Measurements from ENCODE around the gene RBFA. TPM values are rescaled to one million over a fixed set of nuclear protein-coding genes. Genes with fewer than 3 reads are reported as not detected.
"Not testable (repeated sequence)": the region's sequence is repeated elsewhere in the genome, so short reads cannot be mapped to it uniquely, and the experiment has no call there.

Gene RBFA
- total RNA-seq, 1 donor from 2014 or later: 25.3 TPM

DNA sequence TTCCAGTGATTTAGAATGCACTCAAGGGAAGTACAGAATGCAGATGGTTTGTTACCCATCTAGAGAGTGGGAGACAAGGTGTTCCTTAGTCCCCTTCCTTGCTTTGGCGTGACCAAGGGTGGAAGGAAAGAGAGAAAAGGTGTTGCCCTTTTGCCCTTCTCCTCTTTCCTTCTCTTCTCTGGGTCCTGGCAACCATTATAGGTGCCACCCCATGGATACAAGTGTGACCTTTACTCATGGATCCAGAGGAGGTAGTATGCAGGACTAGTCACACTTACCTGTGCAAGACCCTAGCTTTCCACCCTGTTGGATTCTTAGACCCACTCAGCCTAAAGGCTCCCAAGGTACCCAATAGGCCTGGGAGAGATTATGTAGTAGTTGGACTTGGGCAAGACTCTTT, 11.6 kb upstream of the RBFA start:
- ATAC-seq: no peak
- intact Hi-C loops (cut with DNase I): no loop called here
- DNase-seq (ENCODE audit: missing footprints): no peak

DNA sequence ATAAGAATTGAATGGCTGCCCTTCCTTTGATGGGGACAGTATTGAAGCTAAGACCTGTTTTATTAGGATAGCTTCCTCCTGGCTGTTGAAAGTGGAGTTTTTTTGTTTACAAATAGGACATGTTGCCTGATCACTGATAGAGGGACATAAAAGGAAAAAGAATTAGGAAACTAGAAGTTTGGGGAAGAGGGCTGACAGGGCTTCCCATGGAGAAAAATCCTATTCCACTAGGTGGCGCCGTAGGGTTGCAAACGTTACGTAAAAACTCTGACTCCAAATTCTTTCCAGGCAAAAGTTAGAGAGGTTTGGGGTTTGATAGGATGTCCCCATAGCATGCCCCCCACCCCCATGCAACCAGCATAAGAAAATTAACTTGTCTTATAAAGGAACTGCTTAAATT, 11.1 kb upstream of the RBFA start:
- intact Hi-C loops (cut with DNase I): no loop called here
- DNase-seq (ENCODE audit: missing footprints) (no peak), ATAC-seq (no peak)

DNA sequence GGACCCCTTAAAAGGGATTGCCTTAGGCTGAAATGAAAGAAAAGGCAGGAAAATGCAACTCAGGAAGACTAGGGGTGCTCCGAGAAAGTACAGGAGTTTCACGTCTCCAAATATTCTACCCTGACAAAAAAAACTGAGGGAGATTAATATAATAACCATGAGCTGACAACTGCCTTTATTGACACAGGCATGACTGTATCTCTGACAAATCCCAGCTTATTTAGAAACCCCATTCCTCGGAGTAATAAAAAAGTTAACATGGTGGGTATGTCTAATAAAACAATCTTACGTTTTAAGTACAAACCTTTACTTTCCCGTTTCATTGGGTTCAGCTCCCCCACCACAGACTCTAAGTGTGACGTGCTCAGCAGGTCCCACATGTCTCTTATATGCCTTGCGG, 7.9 kb upstream of the RBFA start:
- DNase-seq (ENCODE audit: missing footprints) (no peak), ATAC-seq (no peak)
- intact Hi-C loops (cut with DNase I): no loop called here

DNA sequence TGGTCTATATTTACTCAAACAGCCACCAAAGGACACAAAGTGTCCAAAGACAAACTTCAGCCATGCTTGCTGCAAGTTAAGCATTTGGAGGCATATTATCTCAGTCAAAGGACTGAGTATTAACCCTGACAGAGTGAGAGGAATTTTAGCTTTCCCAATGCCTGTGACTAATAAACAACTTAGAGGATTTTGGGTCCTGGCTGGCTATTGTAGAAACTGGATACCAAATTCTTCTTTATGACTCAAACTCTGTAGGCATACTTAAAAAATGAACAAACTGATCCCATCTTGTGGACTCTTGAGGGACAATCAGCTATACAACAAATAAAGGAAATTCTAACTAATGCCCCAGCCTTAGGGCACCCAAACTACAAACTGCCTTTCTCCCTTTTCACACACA, 6.5 kb upstream of the RBFA start:
- DNase-seq (ENCODE audit: missing footprints); ATAC-seq; intact Hi-C loops (cut with DNase I): not testable (repeated sequence)

DNA sequence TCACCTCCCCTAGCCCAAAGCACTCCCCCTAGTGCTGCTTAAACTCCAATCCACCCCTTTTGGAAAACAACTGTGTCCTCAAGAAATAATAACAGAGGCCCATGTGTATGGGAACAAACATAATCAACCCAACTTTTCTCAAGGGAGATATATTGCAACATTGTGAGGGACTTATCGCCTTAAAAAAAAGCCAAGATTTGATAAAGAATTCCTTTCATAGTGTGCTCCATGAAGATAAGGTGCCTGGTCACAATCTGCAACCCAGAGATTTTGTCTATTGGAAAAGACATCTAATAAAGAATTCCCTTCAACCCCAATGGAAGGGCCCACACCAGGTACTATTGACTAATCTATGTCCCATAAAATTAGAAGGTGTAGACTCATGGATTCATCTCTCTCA, 4.5 kb upstream of the RBFA start:
- ATAC-seq (no peak), DNase-seq (ENCODE audit: missing footprints) (no peak)
- intact Hi-C loops (cut with DNase I): loop anchor here (5.0 kb wide), 1 partner anchor 352 kb away; the partner anchor contains the start of gene CTDP1

DNA sequence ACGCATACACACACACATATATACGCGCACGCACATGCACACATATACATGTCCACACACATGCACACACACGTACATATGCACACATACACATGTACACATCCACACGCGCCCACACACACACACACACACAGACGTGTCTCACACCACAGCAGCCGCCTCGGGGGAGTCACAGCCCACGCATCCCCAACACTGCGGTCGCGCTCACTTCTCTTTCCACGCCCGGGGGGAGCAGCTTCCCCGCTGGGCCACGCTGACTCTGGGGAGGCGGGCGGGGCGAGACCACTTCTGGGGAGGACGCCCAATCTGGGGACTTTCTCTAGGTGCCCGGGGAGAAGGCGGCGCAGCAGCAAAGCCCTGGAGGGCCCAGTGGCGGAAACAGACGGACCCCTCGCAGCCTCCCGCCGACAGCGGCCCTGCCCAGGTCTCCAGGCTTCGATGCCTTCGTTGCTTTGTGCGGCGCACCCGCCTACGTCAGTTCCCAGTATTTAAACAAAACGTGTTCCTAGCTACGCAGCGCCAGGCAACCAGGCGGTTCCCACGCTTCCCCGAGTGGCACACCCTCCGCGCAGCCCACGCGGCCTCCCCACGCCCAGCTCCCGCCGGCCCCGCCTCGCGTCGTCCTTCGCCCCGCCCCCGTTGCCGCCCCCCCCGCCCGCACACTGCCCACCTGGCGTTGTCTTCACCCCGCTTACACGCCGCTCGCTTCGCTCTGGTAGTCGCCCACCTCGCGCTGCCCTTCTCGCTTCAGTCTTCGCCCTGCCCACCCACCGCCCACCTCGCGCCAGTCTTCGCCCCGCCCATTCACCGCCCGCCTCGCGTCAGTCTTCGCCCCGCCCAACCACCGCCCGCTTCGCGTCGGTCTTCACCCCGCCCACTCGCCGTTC, 810 bp upstream of the RBFA start:
- ATAC-seq (peak; percentile 68), DNase-seq (ENCODE audit: missing footprints) (peak; percentile 94)
- intact Hi-C loops (cut with DNase I): loop anchor here (2.0 to 5.0 kb wide), 2 partner anchors 45 to 356 kb away; partner anchors contain the start of genes CTDP1 and TXNL4A

DNA sequence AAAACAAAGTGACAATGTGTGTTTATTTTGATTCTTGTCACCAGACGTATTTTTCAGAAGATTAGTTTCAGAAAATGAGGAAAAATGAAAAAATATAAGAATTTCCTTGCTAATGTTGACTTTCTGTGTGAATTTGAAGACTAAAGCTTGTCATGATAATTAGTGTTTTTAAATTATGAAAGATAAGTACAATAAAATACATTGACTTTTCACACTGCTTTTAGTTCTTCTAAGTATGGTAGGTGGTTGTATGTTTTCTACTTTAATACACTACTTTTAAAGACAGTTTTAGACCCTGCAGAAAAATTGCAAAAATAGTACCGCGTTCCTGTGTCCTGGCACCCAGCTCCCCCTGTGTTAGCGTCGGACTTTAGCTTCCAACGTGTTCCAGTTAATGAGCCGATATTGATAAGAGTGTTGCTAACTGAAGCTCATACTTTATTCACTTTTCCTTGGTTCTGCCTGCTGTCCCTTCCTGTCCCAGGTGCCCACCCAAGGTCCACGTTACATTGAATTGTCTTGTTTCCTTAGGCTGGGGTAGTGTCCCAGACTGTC, 695 bp downstream of the RBFA start:
- DNase-seq (ENCODE audit: missing footprints) (no peak), ATAC-seq (no peak)
- intact Hi-C loops (cut with DNase I): loop anchor here (2.0 to 5.0 kb wide), 3 partner anchors 46 to 358 kb away; partner anchors contain the start of genes ADNP2, CTDP1 and TXNL4A

DNA sequence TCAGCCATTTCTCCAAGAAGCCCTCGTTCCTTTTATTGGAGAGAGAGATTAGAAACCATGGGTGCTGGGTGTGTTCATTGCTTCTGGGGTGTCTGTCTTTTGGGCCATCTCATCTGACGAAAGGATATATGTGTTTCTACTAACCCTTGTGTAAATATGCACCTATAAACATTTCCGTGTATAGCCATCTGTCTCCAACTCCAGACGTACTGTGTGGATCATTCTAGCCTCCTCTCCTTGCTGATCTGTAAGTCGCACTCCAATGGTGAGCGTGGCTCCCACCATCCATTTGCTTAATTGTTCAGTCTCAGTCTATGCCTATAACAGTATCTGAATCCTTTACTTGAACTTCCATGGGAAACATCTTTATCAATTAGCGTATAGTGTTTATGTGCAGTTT, 1.8 kb downstream of the RBFA start:
- ATAC-seq (no peak), DNase-seq (ENCODE audit: missing footprints) (no peak)
- intact Hi-C loops (cut with DNase I): loop anchor here (2.0 to 5.0 kb wide), 2 partner anchors 47 to 71 kb away; partner anchors contain the start of genes ADNP2 and TXNL4A

DNA sequence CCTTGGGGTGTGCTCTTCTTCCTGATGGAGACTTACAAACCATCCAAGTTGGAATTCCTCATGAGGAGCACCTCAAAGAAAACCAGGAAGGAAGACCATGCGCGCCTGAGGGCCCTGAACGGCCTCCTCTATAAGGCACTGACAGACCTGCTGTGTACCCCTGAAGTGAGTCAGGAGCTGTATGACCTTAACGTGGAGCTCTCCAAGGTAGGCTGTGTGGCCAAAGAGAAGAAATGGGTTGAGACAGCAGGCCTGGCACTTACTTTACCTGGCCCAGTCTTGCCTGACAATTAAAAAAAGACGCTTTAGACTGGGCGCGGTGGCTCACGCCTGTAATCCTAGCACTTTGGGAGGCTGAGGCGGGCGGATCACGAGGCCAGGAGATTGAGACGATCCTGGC, 3.1 kb downstream of the RBFA start:
- ATAC-seq (no peak), DNase-seq (ENCODE audit: missing footprints) (peak; percentile 42)
- intact Hi-C loops (cut with DNase I): loop anchor here (5.0 kb wide), 1 partner anchor 70 kb away; the partner anchor contains the start of gene ADNP2

DNA sequence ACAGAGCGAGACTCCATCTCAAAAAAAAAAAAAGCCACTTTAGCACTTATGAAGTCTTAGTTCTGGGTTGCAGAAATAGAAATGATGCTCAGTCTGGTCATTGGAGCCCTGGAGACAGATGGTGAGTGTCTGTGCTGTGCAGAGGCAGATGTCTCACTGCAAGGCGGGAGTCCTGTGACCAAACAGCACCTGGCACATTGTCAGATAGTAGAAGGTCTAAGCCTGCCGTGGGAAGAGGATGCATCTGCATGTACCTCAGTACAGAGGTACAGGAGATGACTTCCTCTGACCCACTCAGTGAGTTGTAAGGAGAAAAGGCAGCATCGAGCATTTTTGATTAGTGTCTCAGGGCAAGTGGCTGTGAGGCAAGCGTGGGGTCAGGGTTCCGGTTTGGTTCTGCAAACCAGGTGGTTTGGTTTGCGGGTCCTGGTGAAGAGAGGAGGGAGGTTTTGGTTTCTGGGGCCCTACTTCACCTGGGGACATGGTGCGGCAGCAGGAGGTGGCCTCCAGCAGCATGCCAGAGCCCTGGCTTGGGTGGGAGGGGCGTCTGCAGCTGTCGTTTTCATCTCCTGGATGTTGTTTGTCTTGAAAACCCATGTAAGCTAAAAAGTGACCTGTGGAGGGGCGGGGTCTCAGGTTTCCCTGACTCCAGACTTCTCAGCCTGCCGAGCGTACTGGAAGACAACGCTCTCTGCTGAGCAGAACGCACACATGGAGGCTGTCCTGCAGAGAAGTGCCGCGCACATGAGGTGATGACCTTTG, 3.8 kb downstream of the RBFA start:
- DNase-seq (ENCODE audit: missing footprints): no peak
- no peak for ATAC-seq
- intact Hi-C loops (cut with DNase I): loop anchor here (5.0 kb wide), 1 partner anchor 69 kb away; the partner anchor contains the start of gene ADNP2

DNA sequence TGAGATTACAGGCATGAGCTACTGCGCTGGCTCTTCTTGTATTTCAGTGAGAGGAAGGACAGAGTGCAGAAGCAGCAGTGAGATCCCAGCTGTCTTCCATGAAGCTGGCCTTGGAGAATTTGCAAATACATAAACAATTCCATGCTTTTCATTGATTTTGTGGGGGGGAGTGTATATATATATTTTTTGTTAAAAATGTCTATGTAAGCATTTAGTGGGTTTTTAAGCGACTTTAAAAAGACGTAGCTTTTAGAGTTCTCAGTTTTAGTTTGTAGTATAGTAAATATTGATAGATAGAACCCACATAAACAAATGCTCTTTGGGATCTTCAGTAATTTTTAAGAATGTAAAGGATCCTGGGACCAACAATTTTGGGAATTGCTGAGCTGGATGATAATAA, 6.3 kb downstream of the RBFA start:
- no peak for ATAC-seq
- DNase-seq (ENCODE audit: missing footprints): no peak
- intact Hi-C loops (cut with DNase I): no loop called here

DNA sequence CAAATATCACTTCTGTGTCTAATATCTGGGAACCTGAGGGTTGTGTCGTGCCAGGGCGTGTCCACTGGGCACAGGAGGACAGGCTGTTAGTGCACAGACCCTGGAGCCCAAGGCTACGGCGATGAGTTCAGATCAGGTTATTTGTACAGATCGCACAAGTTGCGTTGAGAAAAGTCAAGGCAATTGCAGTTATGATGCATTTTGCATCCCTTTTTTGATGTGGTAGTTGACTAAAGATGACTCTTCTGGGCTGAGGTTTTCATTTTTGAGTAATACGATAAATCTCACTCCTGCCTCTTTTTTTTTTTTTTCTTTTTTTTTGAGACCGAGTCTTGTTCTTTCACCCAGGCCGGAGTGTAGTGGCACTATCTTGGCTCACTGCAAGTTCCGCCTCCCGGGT, 7.2 kb downstream of the RBFA start:
- no peak for DNase-seq (ENCODE audit: missing footprints)
- ATAC-seq: no peak
- intact Hi-C loops (cut with DNase I): no loop called here

DNA sequence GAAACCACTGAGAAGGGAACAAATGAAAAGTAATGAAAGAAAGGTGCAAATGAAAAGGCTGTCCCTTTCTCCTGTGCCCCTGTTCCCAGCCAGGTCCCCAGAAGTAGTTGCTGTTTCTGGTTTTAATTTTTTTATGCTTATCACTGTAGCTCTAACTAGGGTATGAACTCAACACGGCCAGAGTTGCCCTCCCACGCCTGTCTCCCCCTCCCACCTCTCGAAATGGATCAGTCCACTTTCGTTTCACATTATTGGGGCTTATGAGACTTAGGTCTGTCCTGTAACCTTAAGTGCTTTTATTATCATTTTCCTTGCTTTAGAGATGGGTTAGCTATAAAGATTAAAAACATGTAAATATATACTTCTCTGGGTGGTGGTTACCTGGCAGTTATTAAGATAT, 8.6 kb downstream of the RBFA start:
- DNase-seq (ENCODE audit: missing footprints) (no peak), ATAC-seq (no peak)
- intact Hi-C loops (cut with DNase I): no loop called here

DNA sequence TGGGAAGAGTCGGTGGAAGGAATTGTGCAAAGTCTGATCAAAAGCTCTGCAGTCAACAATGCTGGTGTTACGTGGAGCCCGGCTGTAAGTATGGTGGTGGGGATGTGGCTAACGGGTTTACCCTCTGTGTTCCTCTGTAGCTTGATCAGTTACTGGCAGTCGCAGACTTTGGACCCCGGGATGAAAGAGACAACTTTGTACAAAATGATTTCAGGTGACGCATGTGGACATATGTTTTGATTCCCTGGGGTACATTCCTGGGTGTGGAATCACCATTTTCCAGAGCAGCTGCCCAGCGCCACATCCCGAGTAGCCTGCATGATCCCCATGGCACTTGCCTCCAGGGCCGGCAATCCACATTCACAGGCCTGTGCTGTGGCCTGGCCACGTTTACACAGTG, 9.8 kb downstream of the RBFA start:
- intact Hi-C loops (cut with DNase I): no loop called here
- DNase-seq (ENCODE audit: missing footprints) (peak; percentile 44), ATAC-seq (no peak)

DNA sequence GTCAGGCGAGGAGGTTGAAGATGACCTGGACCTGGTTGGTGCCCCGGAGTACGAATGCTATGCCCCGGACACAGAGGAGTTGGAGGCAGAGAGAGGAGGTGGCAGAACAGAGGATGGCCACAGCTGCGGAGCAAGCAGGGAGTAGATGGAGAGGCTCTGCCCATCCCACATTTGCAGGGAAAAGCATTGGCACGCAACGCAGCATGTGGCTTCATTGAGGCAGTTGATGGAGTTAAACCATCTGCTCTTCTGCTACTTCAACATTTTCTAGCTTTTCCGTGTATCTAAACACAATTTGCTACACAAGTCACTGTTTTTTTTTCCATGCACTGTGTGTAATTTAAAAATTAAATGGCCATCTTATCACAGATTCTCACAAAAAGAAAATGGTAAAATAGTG, 11.8 kb downstream of the RBFA start:
- ATAC-seq (no peak), DNase-seq (ENCODE audit: missing footprints) (no peak)
- intact Hi-C loops (cut with DNase I): no loop called here

DNA sequence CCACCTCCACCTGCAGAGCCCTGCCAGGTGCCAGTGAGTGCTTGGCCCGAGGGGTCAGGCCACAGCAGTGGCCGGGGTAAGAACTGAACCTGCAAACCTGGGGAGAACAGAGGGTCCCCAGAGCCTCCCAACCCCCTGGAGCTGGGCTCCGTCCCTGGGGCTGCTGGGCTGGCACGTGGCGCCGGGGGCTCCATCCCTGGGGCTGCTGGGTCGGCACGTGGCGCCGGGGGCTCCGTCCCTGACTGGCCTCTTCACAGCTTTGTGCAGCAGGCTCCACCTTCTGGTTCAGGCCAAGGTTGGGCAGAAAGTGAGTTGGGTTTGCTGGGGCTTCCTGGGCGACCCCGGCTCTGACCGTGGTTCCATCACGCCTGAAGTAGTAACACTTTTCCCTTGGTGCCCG, 12.2 kb downstream of the RBFA start:
- intact Hi-C loops (cut with DNase I): no loop called here
- ATAC-seq: no peak
- DNase-seq (ENCODE audit: missing footprints): no peak

DNA sequence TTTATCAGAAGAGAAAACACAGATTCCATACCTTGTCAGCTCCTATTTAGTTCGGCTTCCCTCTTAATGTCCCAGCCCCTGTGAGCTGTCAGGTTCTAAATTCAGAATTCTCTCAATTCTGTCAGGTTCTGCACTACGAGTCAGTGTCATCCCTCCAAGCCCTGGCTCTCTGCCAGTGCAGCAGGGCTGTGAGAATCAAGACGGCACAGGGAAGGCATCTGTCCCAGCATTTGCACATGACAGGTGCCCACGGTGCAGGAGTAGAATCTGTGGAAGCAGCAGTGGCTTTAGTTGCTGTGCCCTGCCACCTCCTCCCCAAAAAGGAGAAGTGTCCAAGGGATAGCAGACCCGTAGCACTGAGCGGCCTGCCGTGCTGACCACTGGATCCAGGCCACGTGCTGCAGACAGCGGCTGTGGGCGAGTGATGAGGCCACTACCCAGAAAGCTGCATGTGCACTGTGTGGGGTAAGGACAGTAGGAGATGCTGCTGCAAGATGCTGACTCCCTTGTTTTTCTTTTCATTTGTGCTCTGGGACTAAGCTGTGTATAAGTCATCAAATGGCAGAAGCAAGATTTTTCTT, 12.8 kb downstream of the RBFA start:
- peak; percentile 56 for DNase-seq (ENCODE audit: missing footprints)
- no peak for ATAC-seq
- intact Hi-C loops (cut with DNase I): no loop called here

DNA sequence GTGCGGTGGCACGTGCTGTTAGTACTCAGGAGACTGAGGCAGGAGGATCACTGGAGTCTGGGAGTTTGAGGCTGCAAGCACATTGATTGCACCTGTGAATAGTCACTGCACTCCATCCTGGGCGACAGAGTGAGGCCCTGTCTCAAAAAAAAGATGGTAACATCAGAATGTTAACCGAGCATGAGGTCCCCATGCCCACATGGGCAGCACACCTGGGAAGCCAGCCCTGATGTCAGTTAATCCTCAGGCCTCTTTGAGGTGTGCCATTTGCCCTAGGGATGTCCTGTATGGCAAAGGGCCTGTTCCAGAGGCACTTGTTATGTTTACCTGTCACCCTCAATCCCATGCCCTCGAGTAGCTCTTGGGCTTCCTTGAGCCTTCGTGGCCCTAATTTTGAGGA, 16.6 kb downstream of the RBFA start:
- no peak for ATAC-seq
- intact Hi-C loops (cut with DNase I): no loop called here
- no peak for DNase-seq (ENCODE audit: missing footprints)

DNA sequence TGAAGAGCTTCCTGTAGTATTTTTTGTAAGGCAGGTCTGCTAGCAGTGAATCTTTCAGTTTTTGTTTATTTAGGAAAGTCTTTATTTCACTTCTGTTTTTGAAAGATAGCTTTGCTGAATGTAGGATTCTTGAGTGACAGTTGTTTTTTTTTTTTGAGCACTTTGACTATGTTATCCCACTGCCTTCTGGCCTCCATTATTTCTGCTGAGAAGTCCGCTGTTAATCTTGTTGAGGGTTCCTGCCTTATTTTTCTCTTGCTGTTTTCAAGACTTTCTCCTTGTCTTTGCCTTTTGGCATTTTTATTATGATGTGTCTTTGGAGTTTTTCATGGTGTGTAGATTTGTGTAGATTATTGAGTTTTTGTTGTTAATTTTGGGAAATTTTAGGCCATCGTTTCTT, 21.9 kb downstream of the RBFA start:
- intact Hi-C loops (cut with DNase I): no loop called here
- DNase-seq (ENCODE audit: missing footprints): no peak

More for the DNA sequence above, 21.9 kb downstream of the RBFA start:
- ATAC-seq: no peak

Data from Right ventricle myocardium inferior (tissue), 1 donor.